Hepatocyte (in vitro differentiated cells): ENCODE results near the gene KCNH6. TPM values are rescaled to one million over a fixed set of nuclear protein-coding genes. Genes with fewer than 3 reads are reported as not detected.

Experiments used
- DNase-seq: peaks from one replicate; pipeline ENCODE4 v3.0.0-alpha.2; 2016; ENCODE audit warnings: low spot score
- H2AFZ ChIP-seq: fragments of 200-600 bp; sonication (generic); 2 replicates; pipeline ENCODE4 v1.6.0; 2016; ENCODE audit warnings: antibody characterized with exemption, mild to moderate bottlenecking
- H3K27ac ChIP-seq: fragments of 200-600 bp; sonication (generic); 2 replicates; pipeline ENCODE4 v1.5.1; 2016; ENCODE audit warnings: mild to moderate bottlenecking
- H3K27me3 ChIP-seq: fragments of 200-600 bp; sonication (generic); 2 replicates; pipeline ENCODE4 v1.6.1; 2016
- H3K36me3 ChIP-seq: fragments of 200-600 bp; sonication (generic); replicated peaks from 2 replicates; pipeline ENCODE4 v1.5.1; 2016; ENCODE audit warnings: low read depth; ENCODE audit not compliant: insufficient read depth
- H3K4me1 ChIP-seq: fragments of 200-600 bp; sonication (generic); 2 replicates; pipeline ENCODE4 v1.5.1; 2016; ENCODE audit warnings: mild to moderate bottlenecking, moderate library complexity; ENCODE audit not compliant: insufficient read depth
- H3K4me2 ChIP-seq: fragments of 200-600 bp; sonication (generic); 2 replicates; pipeline ENCODE4 v1.6.0; 2016
- H3K4me3 ChIP-seq: fragments of 200-600 bp; sonication (generic); 2 replicates; pipeline ENCODE4 v1.5.1; 2016; ENCODE audit warnings: mild to moderate bottlenecking
- H3K79me2 ChIP-seq: fragments of 200-600 bp; sonication (generic); 2 replicates; pipeline ENCODE4 v1.6.0; 2017; ENCODE audit warnings: mild to moderate bottlenecking
- H3K9me2 ChIP-seq: fragments of 200-600 bp; sonication (generic); replicated peaks from 2 replicates; pipeline ENCODE4 v1.6.0; 2017; ENCODE audit warnings: mild to moderate bottlenecking; ENCODE audit not compliant: insufficient read depth
- H3K9me3 ChIP-seq: fragments of 200-600 bp; sonication (generic); 2 replicates; pipeline ENCODE4 v1.5.1; 2016; ENCODE audit warnings: low read depth, mild to moderate bottlenecking
- H4K20me1 ChIP-seq: fragments of 200-600 bp; sonication (generic); 2 replicates; pipeline ENCODE4 v1.6.0; 2016; ENCODE audit warnings: mild to moderate bottlenecking; ENCODE audit not compliant: insufficient read depth, poor library complexity, severe bottlenecking
- CTCF ChIP-seq: fragments of 200-600 bp; sonication (generic); IDR thresholded peaks from 2 replicates; pipeline ENCODE4 v1.5.1; 2016; ENCODE audit warnings: antibody characterized with exemption, mild to moderate bottlenecking; ENCODE audit not compliant: poor library complexity
- EZH2 ChIP-seq: fragments of 200-600 bp; sonication (generic); IDR thresholded peaks from 2 replicates; pipeline ENCODE4 v1.6.1; 2016; ENCODE audit warnings: antibody characterized with exemption, mild to moderate bottlenecking, borderline replicate concordance
- EZH2phosphoT487 ChIP-seq: fragments of 200-600 bp; sonication (generic); IDR thresholded peaks from one replicate; pipeline ENCODE4 v1.6.1; 2018; ENCODE audit warnings: antibody characterized with exemption, mild to moderate bottlenecking, low read depth, moderate library complexity; ENCODE audit not compliant: unreplicated experiment, severe bottlenecking
- WGBS: methylation state at CpG from one replicate; pipeline ENCODE4 v1.1.6; 2016; ENCODE audit warnings: low lambda C conversion rate; ENCODE audit errors: missing lambda C conversion rate; 5-methylcytosine and 5-hydroxymethylcytosine counted together
- polyA plus RNA-seq: library from polyadenylated mRNA; unstranded; fragments of >200 nt; fragmentation: Nextera tagmentation; extraction: Ambion mirVana; gene quantifications from 2 replicates; pipeline ENCODE4 v1.2.1, GENCODE V29; 2016
- total RNA-seq: library from RNA; depleted of rRNA; stranded (reverse); fragments of >200 nt; gene quantifications from 2 replicates; pipeline ENCODE4 v1.2.3, GENCODE V29; 2014

Gene KCNH6
- total and polyA plus RNA-seq, 2 experiments from 2014 or later, result 0.33 TPM; not detected in 1

- Histone ChIP-seq H4K20me1 (no peaks in the 10 kb centered on the region), H3K4me3 (no peak overlapping the region), H3K4me1 (no peaks in the 10 kb centered on the region), H3K79me2 (no peaks in the 10 kb centered on the region), H3K27ac (no peak overlapping the region), H2AFZ (no peak overlapping the region), H3K9me2 (no peaks in the 10 kb centered on the region), H3K4me2 (no peak overlapping the region), H3K27me3 (no peaks in the 10 kb centered on the region), H3K36me3 (no peaks in the 10 kb centered on the region), H3K9me3 (no peaks in the 10 kb centered on the region)
- DNase-seq, result no peak
- 88% methylated on average over 10 of the region's 10 CpGs for WGBS
- TF ChIP-seq EZH2 (no peak), CTCF (no peak), EZH2phosphoT487 (no peak)
Measured at GRCh38 chr17:63491977-63492618, 31.1 kb upstream of the KCNH6 start.

GRCh38 chr17:63492940-63493339 is 30.2 kb upstream of the KCNH6 start:
- H3K27ac ChIP-seq, result no peak overlapping the region

GRCh38 chr17:63493411-63493810 is 29.7 kb upstream of the KCNH6 start:
- Histone ChIP-seq H3K4me2 (no peak overlapping the region), H3K79me2 (no peaks in the 10 kb centered on the region), H3K27ac (no peak overlapping the region), H4K20me1 (no peaks in the 10 kb centered on the region), H3K4me1 (no peaks in the 10 kb centered on the region), H3K9me2 (no peaks in the 10 kb centered on the region), H3K27me3 (no peaks in the 10 kb centered on the region), H3K4me3 (no peak overlapping the region), H3K36me3 (no peaks in the 10 kb centered on the region), H2AFZ (no peak overlapping the region), H3K9me3 (no peaks in the 10 kb centered on the region)
- TF ChIP-seq CTCF (no peak), EZH2 (no peak), EZH2phosphoT487 (no peak)
- WGBS, result 92% methylated on average over 9 of the region's 9 CpGs
- DNase-seq, result no peak

More at GRCh38 chr17:63492940-63493339, 30.2 kb upstream of the KCNH6 start:
- 93% methylated on average over 6 of the region's 6 CpGs for WGBS
- no peaks in the 10 kb centered on the region for H3K27me3 ChIP-seq
- H3K36me3 ChIP-seq, result no peaks in the 10 kb centered on the region
- no peak overlapping the region for H3K4me3 ChIP-seq
- no peak overlapping the region for H3K4me2 ChIP-seq
- no peak for DNase-seq
- TF ChIP-seq EZH2phosphoT487 (no peak), CTCF (no peak), EZH2 (no peak)
- H4K20me1 ChIP-seq, result no peaks in the 10 kb centered on the region
- no peaks in the 10 kb centered on the region for H3K9me2 ChIP-seq
- H3K4me1 ChIP-seq, result no peaks in the 10 kb centered on the region
- H2AFZ ChIP-seq, result no peak overlapping the region
- no peaks in the 10 kb centered on the region for H3K79me2 ChIP-seq
- no peaks in the 10 kb centered on the region for H3K9me3 ChIP-seq
